ENCODE measurements around the gene ZNG1E. TPM values are rescaled to one million over a fixed set of nuclear protein-coding genes. Genes with fewer than 3 reads are reported as not detected.
"Not testable (repeated sequence)": the region's sequence is repeated elsewhere in the genome, so short reads cannot be mapped to it uniquely, and the experiment has no call there.

ZNG1E gene
- 43.0 TPM for polyA plus RNA-seq

- not testable (repeated sequence) for H3K27me3 Mint-ChIP-seq, H3K9me3 Mint-ChIP-seq, H3K36me3 Mint-ChIP-seq
- H3K27ac Mint-ChIP-seq, result peak within 1 kb of the TSS; percentile 43 to 95 (median 67)
- peak within 1 kb of the TSS; percentile 58 to 92 (median 73) for H3K4me3 Mint-ChIP-seq
- H3K4me1 Mint-ChIP-seq, result peaks cover 2 to 11% (median 3%) of the 10 kb centered on the region in 3 donors
Observed at GRCh38 chr9:65675589-65676021, at the start of gene ZNG1E. ZNG1E (plus strand) TSS chr9:65675928; CDS start chr9:65675977, 49 bp downstream.

- H3K4me1 Mint-ChIP-seq, result peaks cover 2 to 11% (median 3%) of the 10 kb centered on the region in 3 donors
- not testable (repeated sequence) for H3K27ac Mint-ChIP-seq, H3K9me3 Mint-ChIP-seq, H3K27me3 Mint-ChIP-seq, H3K4me3 Mint-ChIP-seq, H3K36me3 Mint-ChIP-seq
Observed at GRCh38 chr9:65673579-65673978, 2.1 kb upstream of the ZNG1E start.

- H3K36me3 Mint-ChIP-seq, H3K27me3 Mint-ChIP-seq, H3K9me3 Mint-ChIP-seq: not testable (repeated sequence)
- Mint-ChIP-seq H3K4me3 (peak overlapping the region in 2 of 4 donors; percentile 58 to 92), H3K4me1 (peaks cover 2 to 11% (median 3%) of the 10 kb centered on the region in 3 donors), H3K27ac (peak overlapping the region in 1 of 3 donors; percentile 95)
Observed at GRCh38 chr9:65675018-65675417, 710 bp upstream of the ZNG1E start.

GRCh38 chr9:65676389-65676788 lies 661 bp downstream of the ZNG1E start:
- peak overlapping the region in 2 of 3 donors; percentile 43 to 67 for H3K27ac Mint-ChIP-seq
- not testable (repeated sequence) for H3K27me3 Mint-ChIP-seq, H3K9me3 Mint-ChIP-seq, H3K36me3 Mint-ChIP-seq
- H3K4me1 Mint-ChIP-seq, result peaks cover 2 to 11% (median 3%) of the 10 kb centered on the region in 3 donors
- H3K4me3 Mint-ChIP-seq, result peak overlapping the region; percentile 58 to 74 (median 72)

GRCh38 chr9:65678533-65678932 lies 2.8 kb downstream of the ZNG1E start:
- H3K27me3 Mint-ChIP-seq, H3K27ac Mint-ChIP-seq, H3K36me3 Mint-ChIP-seq, H3K4me3 Mint-ChIP-seq, H3K9me3 Mint-ChIP-seq: not testable (repeated sequence)
- H3K4me1 Mint-ChIP-seq, result peaks cover 2 to 11% (median 3%) of the 10 kb centered on the region in 3 donors

- H3K9me3 Mint-ChIP-seq, H3K36me3 Mint-ChIP-seq, H3K27me3 Mint-ChIP-seq, H3K4me3 Mint-ChIP-seq, H3K4me1 Mint-ChIP-seq, H3K27ac Mint-ChIP-seq: not testable (repeated sequence)
Observed at GRCh38 chr9:65703550-65703949, 27.8 kb downstream of the ZNG1E start.

GRCh38 chr9:65714445-65714844 lies 38.7 kb downstream of the ZNG1E start:
- not testable (repeated sequence) for H3K9me3 Mint-ChIP-seq, H3K27me3 Mint-ChIP-seq, H3K4me3 Mint-ChIP-seq, H3K36me3 Mint-ChIP-seq, H3K4me1 Mint-ChIP-seq, H3K27ac Mint-ChIP-seq

GRCh38 chr9:65737096-65737564 lies 61.4 kb downstream of the ZNG1E start, which contains the start of gene FOXD4L4:
FOXD4L4 (plus strand) TSS chr9:65737146; CDS start chr9:65737146, 0 bp downstream.
- not testable (repeated sequence) for H3K27me3 Mint-ChIP-seq, H3K36me3 Mint-ChIP-seq, H3K9me3 Mint-ChIP-seq, H3K4me1 Mint-ChIP-seq, H3K27ac Mint-ChIP-seq
- peak within 1 kb of the TSS in 1 of 4 donors; percentile 79 for H3K4me3 Mint-ChIP-seq

GRCh38 chr9:65738133-65738532 lies 62.4 kb downstream of the ZNG1E start:
- H3K4me3 Mint-ChIP-seq, H3K27me3 Mint-ChIP-seq: not testable (repeated sequence)

More at GRCh38 chr9:65738133-65738532, 62.4 kb downstream of the ZNG1E start:
- H3K36me3 Mint-ChIP-seq, H3K4me1 Mint-ChIP-seq, H3K27ac Mint-ChIP-seq, H3K9me3 Mint-ChIP-seq: not testable (repeated sequence)

Other genes starting within 250 kb of the ZNG1E start
- not detected for gene FOXD4L4, start 61.2 kb downstream of the ZNG1E start, polyA plus RNA-seq

All from IgD-negative memory B cell (primary cell).